K562 (cell line): ENCODE measurements around the gene NRXN3. TPM values are rescaled to one million over a fixed set of nuclear protein-coding genes. Genes with fewer than 3 reads are reported as not detected.

Source experiments
- ATAC-seq: fragments of 200-7000 bp; cut with Tn5 transposase; 3 replicates; pipeline ENCODE4 v1.9.1; 2020; ENCODE audit warnings: moderate library complexity
- BruUV-seq: library from RNA; stranded (reverse); fragments of 400-500 nt; replicated peaks from 2 replicates; lab custom pipeline; 2021; lab: Mats Ljungman, UMichigan
- CTCF ChIA-PET: fragments of 300-600 bp; formaldehyde crosslinking; extraction: SDS; loops from one replicate; lab custom pipeline; 2021; ENCODE audit warnings: low intra/inter-chr PET ratio; lab: Yijun Ruan, JAX
- POLR2A ChIA-PET: fragments of 300-600, 350-650 bp; sonication (Branson Sonifier 250); formaldehyde crosslinking; extraction: SDS; loops from one replicate; lab custom pipeline; 2021; ENCODE audit warnings: antibody characterized with exemption, inconsistent platforms; lab: Yijun Ruan, JAX
- DNase-seq, 4 experiments: peaks; one replicate each; pipeline versions ENCODE4 v3.0.0 to v3.0.0-alpha.2; 2011 to 2018; ENCODE audit warnings: low spot score in 3 of 4, mixed read lengths in 3 of 4; ENCODE audit errors: extremely low read depth in 1 of 4
- FAIRE-seq: peaks from 2 replicates; lab custom pipeline; 2011; peaks lifted over from hg19 to GRCh38; lab: Jason Lieb, UNC
- H2AFZ ChIP-seq: 2 replicates; pipeline ENCODE4 v1.6.0; 2011; ENCODE audit warnings: low read depth, low read length, control low read depth, inconsistent platforms
- H3K27ac ChIP-seq: fragments of 200-600 bp; 3 replicates; pipeline ENCODE4 v1.8.0; 2011; ENCODE audit warnings: low read depth, mild to moderate bottlenecking, control low read depth, inconsistent platforms, low read length, moderate library complexity, mixed read lengths; ENCODE audit errors: extremely low read depth
- H3K27me3 ChIP-seq, 2 experiments: fragments of 300-600 bp in 1 of 2; 2 replicates in 1 of 2; 3 replicates in 1 of 2; pipeline versions ENCODE4 v1.6.0 to v1.8.0; 2011; ENCODE audit warnings: inconsistent platforms in 2 of 2, low read length in 2 of 2, mild to moderate bottlenecking in 1 of 2, mixed read lengths in 1 of 2, moderate library complexity in 1 of 2; ENCODE audit not compliant: control insufficient read depth in 2 of 2, insufficient read depth in 2 of 2
- H3K36me3 ChIP-seq: fragments of 300-600 bp; 3 replicates; pipeline ENCODE4 v1.8.0; 2011; ENCODE audit warnings: mild to moderate bottlenecking, low read length, inconsistent platforms; ENCODE audit not compliant: control insufficient read depth, insufficient read depth
- H3K4me1 ChIP-seq, 2 experiments: fragments of 200-600 bp in 1 of 2; replicated peaks in 1 of 2; 2 replicates in 1 of 2; 3 replicates in 1 of 2; pipeline versions ENCODE4 v1.5.1 to v1.8.0; 2011; ENCODE audit warnings: inconsistent platforms in 2 of 2, low read length in 2 of 2, mild to moderate bottlenecking in 1 of 2, mixed read lengths in 1 of 2, moderate library complexity in 1 of 2; ENCODE audit not compliant: control insufficient read depth in 2 of 2, insufficient read depth in 2 of 2
- H3K4me2 ChIP-seq: 2 replicates; pipeline ENCODE4 v1.6.1; 2011; ENCODE audit warnings: low read length, control low read depth, inconsistent platforms, mixed read lengths; ENCODE audit not compliant: insufficient read depth
- H3K4me3 ChIP-seq: fragments of 200-600 bp; sonication (generic), shearing (Covaris generic); 2 replicates; pipeline ENCODE4 v1.5.1; 2016; ENCODE audit warnings: control low read depth, inconsistent platforms
- H3K79me2 ChIP-seq: fragments of 200-600 bp; 3 replicates; pipeline ENCODE4 v1.8.0; 2011; ENCODE audit warnings: low read length, inconsistent platforms; ENCODE audit not compliant: control insufficient read depth, insufficient read depth
- H3K9ac ChIP-seq, 2 experiments: 2 replicates each; pipeline versions ENCODE4 v1.6.0 to v1.6.1; 2011; ENCODE audit warnings: low read depth in 2 of 2, low read length in 2 of 2, control low read depth in 1 of 2, inconsistent platforms in 1 of 2, mild to moderate bottlenecking in 1 of 2, mixed read lengths in 1 of 2; ENCODE audit not compliant: insufficient read depth in 1 of 2
- H3K9me1 ChIP-seq: one replicate; pipeline ENCODE4 v1.6.0; 2011; ENCODE audit warnings: inconsistent platforms, mild to moderate bottlenecking, low read length, moderate library complexity; ENCODE audit not compliant: control insufficient read depth, insufficient read depth
- H3K9me3 ChIP-seq: replicated peaks from 2 replicates; pipeline ENCODE4 v1.5.1; 2011; ENCODE audit warnings: low read depth, low read length, inconsistent platforms; ENCODE audit not compliant: control insufficient read depth, insufficient read depth
- H4K20me1 ChIP-seq: replicated peaks from 2 replicates; pipeline ENCODE4 v1.6.1; 2011; ENCODE audit warnings: low read length, inconsistent platforms, mixed read lengths; ENCODE audit not compliant: control insufficient read depth, insufficient read depth
- COPS2 ChIP-seq: fragments of 450-650 bp; conservative IDR thresholded peaks from 2 replicates; pipeline ENCODE4 v1.6.1; 2016; ENCODE audit warnings: mild to moderate bottlenecking, moderate library complexity
- E2F8 ChIP-seq: fragments of 450-650 bp; IDR thresholded peaks from 2 replicates; pipeline ENCODE4 v1.7.1; 2018; ENCODE audit warnings: mild to moderate bottlenecking, low read depth; ENCODE audit not compliant: partially characterized antibody
- HNRNPK ChIP-seq: fragments of 200-400 bp; formaldehyde crosslinking; IDR thresholded peaks from one replicate; pipeline ENCODE4 v1.6.1; 2018; ENCODE audit warnings: mild to moderate bottlenecking, low read depth, low read length; ENCODE audit not compliant: poor library complexity, severe bottlenecking
- JUNB ChIP-seq: fragments of 450-650 bp; formaldehyde crosslinking; conservative IDR thresholded peaks from 2 replicates; pipeline ENCODE4 v1.4.0; 2020; ENCODE audit warnings: mild to moderate bottlenecking
- KLF13 ChIP-seq: fragments of 450-650 bp; IDR thresholded peaks from 2 replicates; pipeline ENCODE4 v1.6.1; 2016; ENCODE audit warnings: missing genetic modification characterization, low read depth, mild to moderate bottlenecking, missing compliant biosample characterization, moderate library complexity, borderline replicate concordance
- MTA2 ChIP-seq: fragments of 450-650 bp; IDR thresholded peaks from 2 replicates; pipeline ENCODE4 v1.6.1; 2016; ENCODE audit warnings: low read depth
- NBN ChIP-seq: fragments of 450-650 bp; IDR thresholded peaks from 2 replicates; pipeline ENCODE4 v1.6.1; 2016; ENCODE audit warnings: low read depth, mild to moderate bottlenecking
- NFYB ChIP-seq: IDR thresholded peaks from 2 replicates; pipeline ENCODE4 v1.6.1; 2011; ENCODE audit warnings: mild to moderate bottlenecking, moderate library complexity; ENCODE audit not compliant: insufficient read length; ENCODE audit errors: extremely low read depth
- RBM14 ChIP-seq: fragments of 200-400 bp; formaldehyde crosslinking; IDR thresholded peaks from 2 replicates; pipeline ENCODE4 v1.6.1; 2018; ENCODE audit warnings: low read depth, mild to moderate bottlenecking, low read length, moderate library complexity, borderline replicate concordance; ENCODE audit not compliant: insufficient read depth
- TCF3 ChIP-seq: sonication (generic); formaldehyde crosslinking; IDR thresholded peaks from 2 replicates; pipeline ENCODE4 v1.4.0; 2020; ENCODE audit warnings: mild to moderate bottlenecking, missing genetic modification reagents
- ZFP36 ChIP-seq: fragments of 150-350 bp; IDR thresholded peaks from 2 replicates; pipeline ENCODE4 v1.6.1; 2018; ENCODE audit warnings: low read length, low read depth; ENCODE audit not compliant: partially characterized antibody
- ZNF133 ChIP-seq: fragments of 250-450 bp; sonication (Bioruptor Pico); IDR thresholded peaks from 2 replicates; pipeline ENCODE4 v1.4.0; 2020; ENCODE audit warnings: mild to moderate bottlenecking
- ZNF263 ChIP-seq: sonication (generic); formaldehyde crosslinking; IDR thresholded peaks from 2 replicates; pipeline ENCODE4 v1.8.0; 2022; ENCODE audit warnings: mild to moderate bottlenecking, missing genetic modification reagents, borderline replicate concordance
- ZNF280B ChIP-seq: fragments of 250-450 bp; sonication (Bioruptor Pico); IDR thresholded peaks from 2 replicates; pipeline ENCODE4 v1.5.1; 2021; ENCODE audit warnings: mild to moderate bottlenecking
- ZNF3 ChIP-seq: fragments of 250-450 bp; sonication (Bioruptor Pico); IDR thresholded peaks from 2 replicates; pipeline ENCODE4 v1.5.0; 2021; ENCODE audit warnings: mild to moderate bottlenecking, moderate library complexity
- ZNF785 ChIP-seq: fragments of 250-450 bp; sonication (Bioruptor Pico); IDR thresholded peaks from 2 replicates; pipeline ENCODE4 v1.4.0; 2020; ENCODE audit warnings: mild to moderate bottlenecking
- WGBS: fragments of 100-300 bp; shearing (Covaris generic); methylation state at CpG from one replicate; pipeline ENCODE4 v1.1.6; 2016; ENCODE audit warnings: low coverage, mixed read lengths; ENCODE audit not compliant: insufficient coverage; ENCODE audit errors: missing lambda C conversion rate; 5-methylcytosine and 5-hydroxymethylcytosine counted together
- in situ Hi-C: fragments of 300-500 bp; cut with MboI; formaldehyde crosslinking; loops from 4 replicates; pipeline ENCODE4 v1.15.0; 2018; ENCODE audit warnings: inconsistent platforms, mixed read lengths
- intact Hi-C: fragments of 100-400 bp; cut with micrococcal nuclease; formaldehyde crosslinking; loops from 2 replicates; pipeline ENCODE4 v1.14.2; 2022
- polyA plus RNA-seq, 8 experiments: library from polyadenylated mRNA; depleted of rRNA in 4 of 8; stranded (reverse) in 5 of 8; unstranded in 3 of 8; fragments of >200 nt; fragmentation: Nextera tagmentation in 2 of 8; fragmentation: Illumina TruSeq in 1 of 8; extraction: Ambion mirVana in 2 of 8; extraction: Trizol in 1 of 8; gene quantifications; 2 replicates each; pipeline versions ENCODE4 v1.2.1 to v1.2.3, GENCODE V29; 2011 to 2014; ENCODE audit warnings: inconsistent platforms in 1 of 8, missing spikeins in 1 of 8
- total RNA-seq, 7 experiments: library from RNA; depleted of rRNA in 6 of 7; stranded (reverse); fragments of >200 nt in 6 of 7; fragmentation: Illumina TruSeq in 2 of 7; extraction: Trizol in 2 of 7; gene quantifications; 2 replicates each; pipeline versions ENCODE4 v1.2.1 to v1.2.3, GENCODE V29; 2011 to 2021; ENCODE audit warnings: low replicate concordance in 1 of 7

The NRXN3 gene
- total and polyA plus RNA-seq, 9 of the 15 experiments (the other 6 are each of a cell fraction or from before 2014, with no cell fraction given) = 0.09 TPM; not detected in 8

- intact Hi-C loops = no loop called here
- Histone ChIP-seq H3K27me3 (no peaks in the 10 kb centered on the region; a peak in 1 of 5 replicates), H3K9ac (no peak overlapping the region), H3K9me3 (no peaks in the 10 kb centered on the region), H3K27ac (no peak overlapping the region), H3K79me2 (no peaks in the 10 kb centered on the region), H4K20me1 (no peaks in the 10 kb centered on the region), H3K4me3 (no peak overlapping the region), H3K9me1 (no peaks in the 10 kb centered on the region), H3K4me1 (no peaks in the 10 kb centered on the region), H3K4me2 (no peak overlapping the region), H3K36me3 (no peaks in the 10 kb centered on the region), H2AFZ (no peak overlapping the region)
- in situ Hi-C loops = no loop called here
- no TSS peak for BruUV-seq
- DNase-seq (no peak), ATAC-seq (no peak), FAIRE-seq (no peak)
- ChIA-PET CTCF (no interaction called here), POLR2A (interaction anchor here (1.7 kb wide), 1 partner anchor 9 kb away, joined by 5 read pairs; no protein-coding TSS in a partner anchor)
- 0% methylated on average over 4 of the region's 7 CpGs for WGBS
- TF ChIP-seq ZNF263 (no peak), JUNB (CRISPR knock-in tag) (no peak), MTA2 (no peak), HNRNPK (no peak), TCF3 (CRISPR knock-in tag) (no peak), NFYB (no peak), COPS2 (no peak), ZFP36 (no peak), ZNF133 (no peak), ZNF3 (no peak), E2F8 (no peak), RBM14 (no peak), KLF13 (tag) (no peak), ZNF785 (CRISPR knock-in tag) (no peak), NBN (no peak), ZNF280B (CRISPR knock-in tag) (no peak)
Measured at GRCh38 chr14:78182722-78183121, 12.5 kb downstream of the NRXN3 start.
